GM12873 (cell line): ENCODE measurements around the gene HSPA12A.

Experiments used
- TF ChIP-seq, protein P1 (sequence below): IDR thresholded peaks from 2 replicates; pipeline ENCODE4 v1.5.1; 2012; ENCODE audit warnings: low read depth, mild to moderate bottlenecking, moderate library complexity, low read length, control low read depth; ENCODE audit not compliant: insufficient read depth; ENCODE audit errors: missing control alignments

HSPA12A gene

DNA sequence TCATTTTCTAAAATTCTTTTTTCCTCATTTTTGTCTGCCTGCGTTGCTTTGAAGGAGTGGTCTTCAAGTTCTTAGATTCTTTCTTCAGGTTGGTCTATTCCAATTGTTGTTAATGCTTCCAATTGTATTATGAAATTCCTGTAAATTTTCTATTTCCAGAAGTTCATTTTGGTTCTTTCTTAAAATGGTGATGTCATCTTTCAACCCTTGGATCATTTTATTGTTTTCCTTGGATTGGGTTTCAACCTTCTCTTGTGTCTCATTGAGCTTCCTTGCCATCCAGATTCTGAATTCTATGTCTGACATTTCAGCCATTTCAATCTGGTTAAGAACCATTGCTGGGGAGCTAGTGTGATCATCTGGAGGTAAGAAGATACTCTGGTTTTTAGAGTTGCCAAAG is 88.5 kb downstream of the HSPA12A start:
- TF ChIP-seq, protein P1, sequence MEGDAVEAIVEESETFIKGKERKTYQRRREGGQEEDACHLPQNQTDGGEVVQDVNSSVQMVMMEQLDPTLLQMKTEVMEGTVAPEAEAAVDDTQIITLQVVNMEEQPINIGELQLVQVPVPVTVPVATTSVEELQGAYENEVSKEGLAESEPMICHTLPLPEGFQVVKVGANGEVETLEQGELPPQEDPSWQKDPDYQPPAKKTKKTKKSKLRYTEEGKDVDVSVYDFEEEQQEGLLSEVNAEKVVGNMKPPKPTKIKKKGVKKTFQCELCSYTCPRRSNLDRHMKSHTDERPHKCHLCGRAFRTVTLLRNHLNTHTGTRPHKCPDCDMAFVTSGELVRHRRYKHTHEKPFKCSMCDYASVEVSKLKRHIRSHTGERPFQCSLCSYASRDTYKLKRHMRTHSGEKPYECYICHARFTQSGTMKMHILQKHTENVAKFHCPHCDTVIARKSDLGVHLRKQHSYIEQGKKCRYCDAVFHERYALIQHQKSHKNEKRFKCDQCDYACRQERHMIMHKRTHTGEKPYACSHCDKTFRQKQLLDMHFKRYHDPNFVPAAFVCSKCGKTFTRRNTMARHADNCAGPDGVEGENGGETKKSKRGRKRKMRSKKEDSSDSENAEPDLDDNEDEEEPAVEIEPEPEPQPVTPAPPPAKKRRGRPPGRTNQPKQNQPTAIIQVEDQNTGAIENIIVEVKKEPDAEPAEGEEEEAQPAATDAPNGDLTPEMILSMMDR = no peak

DNA sequence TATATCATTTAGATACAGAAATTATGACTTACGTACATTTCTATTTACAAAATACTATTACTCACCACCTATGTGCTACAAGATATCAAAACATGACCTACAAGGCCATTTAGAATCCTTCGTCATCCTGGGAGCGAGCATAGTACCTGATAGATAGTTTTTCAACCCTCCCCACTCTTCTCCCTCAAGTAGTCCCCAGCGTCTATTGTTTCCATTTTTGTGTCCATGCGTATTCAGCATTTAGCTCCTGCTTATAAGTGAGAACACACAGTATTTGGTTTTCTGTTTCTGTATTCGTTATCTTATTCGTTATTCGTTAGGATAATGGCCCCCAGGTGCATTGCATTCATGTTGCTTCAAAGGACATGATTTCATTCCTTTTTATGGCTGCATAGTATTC is 93.5 kb downstream of the HSPA12A start:
- TF ChIP-seq, protein P1 = no peak

DNA sequence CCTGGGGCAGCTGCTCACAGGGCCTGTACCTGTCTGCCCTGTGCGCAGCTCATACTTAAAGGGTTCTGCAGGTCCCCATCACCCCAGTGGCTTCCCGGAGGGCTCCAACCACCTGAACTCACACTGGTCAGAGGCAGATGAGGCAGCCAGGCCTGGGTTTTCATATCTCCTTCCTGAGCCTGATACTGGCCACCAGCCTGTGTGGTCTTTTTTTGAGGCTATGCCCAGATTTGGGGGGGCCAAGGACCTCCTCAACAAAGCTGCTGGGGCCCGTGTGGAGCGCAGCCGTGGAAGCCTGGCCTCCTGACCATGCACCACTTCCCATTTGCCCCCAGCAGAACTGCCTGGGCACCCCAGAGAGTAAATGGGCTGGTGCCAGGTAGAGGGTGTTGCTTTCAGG is 95.9 kb downstream of the HSPA12A start:
- TF ChIP-seq, protein P1 = no peak

DNA sequence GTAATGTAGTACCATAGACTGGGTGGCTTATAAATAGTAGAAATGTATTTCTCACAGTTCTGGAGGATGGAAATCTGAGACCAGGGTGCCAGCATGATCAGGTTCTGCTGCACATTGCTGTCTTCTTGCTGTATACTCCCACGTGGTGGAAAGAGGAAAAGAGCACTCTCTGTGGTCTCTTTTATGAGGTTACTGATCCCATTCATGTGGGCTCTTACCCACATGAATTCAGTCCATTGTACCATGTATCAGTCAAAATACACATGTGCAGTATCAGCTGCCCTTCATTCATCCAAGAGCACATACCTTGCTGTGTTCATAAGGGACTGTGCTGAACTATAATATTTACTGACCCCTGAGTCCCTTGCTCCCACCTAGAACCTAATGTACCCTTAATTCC is 104.5 kb downstream of the HSPA12A start:
- TF ChIP-seq, protein P1 = no peak

DNA sequence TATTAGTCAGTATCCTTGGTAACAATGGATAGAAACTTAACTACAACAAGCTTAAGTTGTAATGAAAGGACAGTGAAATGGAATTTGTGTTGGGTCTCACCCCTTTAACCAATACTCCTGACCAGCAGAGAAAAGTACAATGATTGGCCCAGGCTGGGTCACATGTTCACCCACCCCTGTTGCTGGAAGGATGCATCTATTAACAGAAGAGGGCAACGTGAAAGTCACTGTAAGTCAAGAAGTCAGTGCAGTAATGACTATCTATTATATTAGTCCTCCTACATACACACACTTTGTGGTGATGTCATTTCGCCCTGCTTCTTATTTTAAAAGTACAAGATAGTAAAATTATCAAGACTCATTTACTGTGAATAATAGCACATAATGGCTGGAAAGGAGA is 105.4 kb downstream of the HSPA12A start:
- TF ChIP-seq, protein P1 = no peak

DNA sequence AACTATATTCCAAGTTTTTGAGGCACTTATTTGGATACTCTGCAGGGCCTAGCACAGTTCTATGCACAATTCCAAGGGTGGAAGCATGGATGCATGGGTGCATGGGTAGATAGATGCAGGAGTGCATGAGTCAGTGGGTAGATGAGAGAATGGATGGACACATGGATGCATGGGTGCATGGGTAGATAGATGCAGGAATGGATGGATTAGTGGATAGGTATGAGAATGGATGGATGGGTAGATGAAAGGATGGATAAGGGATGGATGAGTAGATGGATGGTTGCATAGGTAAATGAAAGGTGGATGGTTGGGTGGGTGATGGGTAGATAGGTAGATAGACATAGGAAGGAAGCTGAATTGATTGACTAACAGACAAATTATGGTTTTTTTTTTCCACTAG is 106.0 kb downstream of the HSPA12A start:
- TF ChIP-seq, protein P1 = no peak

DNA sequence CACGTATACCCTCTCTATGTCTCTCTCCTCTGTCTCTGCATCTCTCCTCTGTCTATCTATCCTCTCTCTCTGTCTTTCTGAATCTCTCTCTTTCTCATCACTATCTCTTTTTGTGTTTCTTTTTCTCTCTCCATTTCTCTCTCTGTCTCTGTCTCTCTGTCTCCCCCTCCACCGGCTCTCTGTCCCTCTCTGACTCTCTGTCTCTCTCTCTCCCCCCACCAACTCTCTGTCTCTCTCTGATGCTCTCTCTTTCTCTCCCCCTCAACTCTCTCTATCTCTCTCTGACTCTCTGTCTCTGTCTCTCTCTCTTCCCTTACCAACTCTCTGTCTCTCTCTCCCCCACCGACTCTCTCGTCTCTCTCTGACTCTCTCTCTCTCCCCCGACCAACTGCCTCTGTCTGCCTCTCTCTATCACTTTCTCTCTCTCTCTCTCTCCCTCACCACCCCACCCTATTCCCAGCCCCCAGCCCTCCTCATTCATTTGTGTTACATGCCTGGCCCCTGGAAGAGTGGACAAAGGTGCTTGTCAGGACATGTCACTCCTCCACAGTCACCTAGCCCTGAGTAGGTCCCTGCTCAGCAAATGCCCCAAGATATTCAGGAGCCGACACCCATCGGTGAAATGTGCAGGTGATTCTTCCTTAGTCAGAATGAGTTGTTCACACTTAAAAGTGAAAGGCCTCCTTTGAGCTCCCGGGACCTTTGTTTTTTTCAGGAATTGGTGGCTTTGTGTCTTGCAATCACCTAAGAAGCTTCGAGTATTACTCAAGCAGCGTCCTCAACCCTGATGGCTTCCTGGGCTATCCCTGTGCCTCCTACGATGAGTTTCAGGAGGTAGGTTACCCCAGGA is 108.0 kb downstream of the HSPA12A start:
- TF ChIP-seq, protein P1 = no peak
